Measurements from ENCODE around the gene HSPG2.
"Not testable (repeated sequence)": the region's sequence is repeated elsewhere in the genome, so short reads cannot be mapped to it uniquely, and the experiment has no call there.

Gene HSPG2

DNA sequence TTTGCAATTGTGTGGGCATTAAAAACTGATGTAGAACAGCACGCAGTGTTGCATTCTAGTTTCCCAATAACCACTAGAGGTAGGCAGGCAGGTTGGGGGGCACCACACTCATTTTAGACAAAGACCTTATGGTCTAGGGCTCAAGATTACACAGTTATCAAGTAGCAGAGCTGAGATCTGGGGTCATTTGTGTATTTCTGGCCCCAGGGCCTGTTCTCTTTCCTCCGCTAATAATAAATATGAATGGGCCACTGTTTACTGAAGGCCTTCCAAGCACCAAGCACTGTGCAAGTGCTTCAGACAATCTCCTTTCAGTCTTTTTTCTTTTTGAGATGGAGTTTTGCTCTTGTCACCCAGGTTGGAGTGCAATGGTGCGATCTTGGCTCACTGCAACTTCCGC lies 101.1 kb downstream of the HSPG2 start:
- Mint-ChIP-seq H3K4me1 (ENCODE audit: low read depth) (no peaks in the 10 kb centered on the region), H3K27ac (no peak overlapping the region), H3K27me3 (no peaks in the 10 kb centered on the region), H3K36me3 (ENCODE audit: low read depth) (peaks cover 94% of the 10 kb centered on the region), H3K4me3 (no peak overlapping the region), H3K9me3 (peaks cover 19% of the 10 kb centered on the region)
- intact Hi-C loops (cut with micrococcal nuclease): no loop called here

DNA sequence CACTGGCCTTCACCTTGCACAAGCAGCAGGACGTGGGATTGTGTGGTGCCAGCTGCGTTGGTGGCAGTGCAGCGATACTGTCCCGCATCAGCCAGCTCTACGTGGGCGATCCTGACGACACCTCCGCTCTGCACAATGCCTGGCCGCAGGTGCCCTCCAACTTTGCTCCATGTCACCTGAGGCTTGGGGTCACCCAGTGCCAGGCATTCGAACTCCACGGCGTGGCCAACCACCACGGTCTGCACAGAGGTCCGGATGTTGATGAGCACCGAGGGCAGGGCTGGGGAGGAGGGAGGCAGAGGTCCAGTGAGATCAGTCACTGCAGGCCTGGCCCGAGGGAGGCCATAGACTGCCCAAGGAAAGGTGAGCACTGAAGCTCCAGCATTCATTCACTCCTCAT lies 102.4 kb downstream of the HSPG2 start:
- H3K27me3 Mint-ChIP-seq: no peaks in the 10 kb centered on the region

DNA sequence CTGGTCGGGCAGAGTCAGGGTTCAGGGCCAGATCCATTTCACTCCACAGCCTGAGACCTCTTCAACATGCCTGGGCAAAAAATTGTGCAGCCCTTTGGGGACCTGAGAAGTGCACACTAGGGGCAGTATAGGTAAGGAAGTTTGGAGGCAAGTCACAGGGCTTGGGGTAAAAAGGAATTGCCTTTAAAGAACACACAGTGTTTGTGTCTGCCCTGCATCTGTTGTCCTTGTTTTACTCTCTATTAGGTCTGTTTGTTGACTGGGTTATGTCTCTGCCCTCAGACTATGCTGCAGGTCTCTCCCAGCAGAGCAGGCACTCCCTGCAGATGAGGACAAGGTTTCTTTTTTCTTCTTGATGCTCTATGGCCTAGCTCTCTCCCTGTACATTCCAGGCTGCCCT lies 103.0 kb downstream of the HSPG2 start:
- Mint-ChIP-seq H3K27ac (no peak overlapping the region), H3K36me3 (ENCODE audit: low read depth) (peaks cover 94% of the 10 kb centered on the region), H3K9me3 (peaks cover 19% of the 10 kb centered on the region), H3K27me3 (no peaks in the 10 kb centered on the region), H3K4me1 (ENCODE audit: low read depth) (no peaks in the 10 kb centered on the region), H3K4me3 (no peak overlapping the region)
- intact Hi-C loops (cut with micrococcal nuclease): no loop called here

More for the DNA sequence above, 102.4 kb downstream of the HSPG2 start:
- H3K4me1 Mint-ChIP-seq (ENCODE audit: low read depth): no peaks in the 10 kb centered on the region
- peaks cover 94% of the 10 kb centered on the region for H3K36me3 Mint-ChIP-seq (ENCODE audit: low read depth)
- no peak overlapping the region for H3K4me3 Mint-ChIP-seq
- no peak overlapping the region for H3K27ac Mint-ChIP-seq
- intact Hi-C loops (cut with micrococcal nuclease): no loop called here
- H3K9me3 Mint-ChIP-seq: peaks cover 19% of the 10 kb centered on the region

DNA sequence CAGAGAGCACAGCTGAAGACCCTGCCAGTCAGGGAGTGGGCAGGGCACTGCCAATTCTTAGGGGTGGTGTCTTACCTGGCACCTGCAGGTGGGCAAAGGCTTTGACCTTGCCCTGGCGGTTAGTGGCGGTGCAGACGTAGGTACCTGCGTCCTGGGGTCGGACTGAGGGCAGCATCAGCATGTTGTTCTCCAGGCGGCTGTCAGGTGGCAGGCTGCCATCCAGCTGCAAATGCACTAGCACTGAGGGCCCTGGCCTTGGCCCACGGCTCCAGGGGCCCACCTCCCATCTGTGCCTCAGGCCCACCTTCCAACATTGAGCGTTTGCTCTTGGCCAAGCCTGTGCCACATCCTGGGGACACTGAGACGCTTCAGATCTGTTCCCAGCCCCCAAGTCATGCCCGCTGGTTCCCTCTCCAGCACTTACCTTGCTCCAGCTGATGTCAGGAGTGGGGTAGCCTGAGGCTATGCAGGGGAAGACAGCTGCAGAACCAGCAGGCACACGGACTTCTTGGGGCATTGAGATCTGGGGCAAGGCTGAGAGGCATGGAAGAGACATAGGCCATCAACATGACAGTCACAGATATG lies 103.6 kb downstream of the HSPG2 start:
- Mint-ChIP-seq H3K9me3 (peaks cover 19% of the 10 kb centered on the region), H3K27me3 (no peaks in the 10 kb centered on the region), H3K36me3 (ENCODE audit: low read depth) (peaks cover 94% of the 10 kb centered on the region), H3K4me3 (no peak overlapping the region), H3K27ac (no peak overlapping the region), H3K4me1 (ENCODE audit: low read depth) (no peaks in the 10 kb centered on the region)
- intact Hi-C loops (cut with micrococcal nuclease): no loop called here

DNA sequence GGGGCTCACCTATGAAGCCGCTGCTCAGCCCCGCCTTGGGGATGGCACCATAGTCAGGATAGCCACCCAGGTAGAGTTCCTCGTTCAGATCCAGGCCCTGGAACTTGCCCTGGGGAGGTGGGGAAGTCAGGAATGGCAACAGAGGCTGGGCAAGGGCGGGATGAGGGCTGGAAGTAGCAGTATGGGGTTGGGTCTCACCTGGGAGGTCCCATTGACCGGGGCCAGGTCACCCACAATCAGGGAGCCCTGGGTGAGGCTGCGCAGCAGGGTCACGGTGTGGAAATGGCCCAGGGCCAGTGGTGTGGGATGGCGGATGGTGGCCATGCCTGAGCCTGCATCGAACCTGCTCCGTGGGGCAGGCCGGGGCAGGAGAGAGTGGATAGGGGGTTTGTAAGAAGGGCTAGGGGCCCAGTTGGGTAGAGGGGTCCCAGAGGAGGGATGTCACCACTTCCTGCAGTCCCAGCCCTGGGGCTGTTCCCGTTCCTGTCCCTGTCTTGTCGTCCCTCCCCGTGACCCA lies 105.6 kb downstream of the HSPG2 start:
- intact Hi-C loops (cut with micrococcal nuclease): no loop called here
- Mint-ChIP-seq H3K36me3 (ENCODE audit: low read depth) (peaks cover 95% of the 10 kb centered on the region), H3K27me3 (no peaks in the 10 kb centered on the region), H3K4me1 (ENCODE audit: low read depth) (no peaks in the 10 kb centered on the region), H3K4me3 (no peak overlapping the region), H3K9me3 (peaks cover 19% of the 10 kb centered on the region), H3K27ac (no peak overlapping the region)

DNA sequence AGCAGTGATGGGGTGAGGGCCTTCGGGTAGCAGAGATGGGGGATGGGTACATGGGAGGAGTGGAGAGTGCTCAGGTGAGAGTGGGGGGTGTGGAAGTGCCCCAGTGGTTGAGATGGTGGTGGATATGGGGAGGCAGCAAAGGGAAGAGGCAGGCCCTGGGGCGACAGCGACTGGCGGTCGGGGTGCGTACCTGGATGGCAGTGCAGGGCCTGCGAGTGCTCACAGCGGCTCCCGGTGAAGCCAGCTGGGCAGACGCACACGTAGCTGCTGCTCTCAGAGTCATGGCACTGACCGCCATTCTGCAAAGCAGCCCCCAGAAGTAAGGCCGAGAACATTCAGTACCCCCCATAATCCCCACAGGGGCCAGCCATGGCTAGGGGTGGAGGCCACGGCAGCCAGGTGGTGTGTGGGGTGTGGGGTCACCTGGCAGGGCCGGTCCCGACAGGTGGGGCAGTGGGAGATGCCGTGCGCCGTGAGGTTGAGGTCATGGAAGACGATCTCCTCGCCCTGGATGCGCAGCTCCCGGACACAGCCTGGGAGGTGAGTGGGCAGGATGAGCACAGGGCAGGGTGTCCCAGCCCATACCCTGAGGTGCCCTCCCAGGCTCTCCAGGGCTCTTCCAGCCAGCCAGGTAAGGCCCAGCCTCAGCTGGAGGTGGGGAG lies 106.2 kb downstream of the HSPG2 start:
- Mint-ChIP-seq H3K27me3 (no peaks in the 10 kb centered on the region), H3K4me1 (ENCODE audit: low read depth) (no peaks in the 10 kb centered on the region), H3K4me3 (no peak overlapping the region), H3K27ac (no peak overlapping the region), H3K9me3 (peaks cover 19% of the 10 kb centered on the region), H3K36me3 (ENCODE audit: low read depth) (peaks cover 100% of the 10 kb centered on the region)
- intact Hi-C loops (cut with micrococcal nuclease): no loop called here

DNA sequence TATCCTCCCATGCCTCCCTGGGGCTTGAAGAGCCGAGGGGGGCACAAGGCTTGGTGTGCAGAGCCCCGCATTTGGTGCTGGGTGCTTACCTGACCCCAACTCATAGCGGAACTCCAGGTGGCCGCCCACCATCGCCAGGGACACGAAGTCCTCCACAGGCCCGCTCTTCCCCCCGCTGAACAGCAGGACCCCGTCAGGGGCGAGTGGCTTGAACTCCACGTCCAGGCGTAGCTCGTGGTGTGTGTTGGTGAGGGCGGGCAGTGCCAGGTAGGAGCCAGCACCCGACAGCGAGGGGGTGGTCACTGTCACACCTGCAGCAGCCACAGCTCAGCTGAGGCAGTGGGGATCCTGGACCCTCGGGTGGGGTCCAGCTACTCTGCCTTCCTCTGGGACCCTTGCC lies 107.8 kb downstream of the HSPG2 start:
- intact Hi-C loops (cut with micrococcal nuclease): no loop called here
- no peak overlapping the region for H3K4me3 Mint-ChIP-seq

DNA sequence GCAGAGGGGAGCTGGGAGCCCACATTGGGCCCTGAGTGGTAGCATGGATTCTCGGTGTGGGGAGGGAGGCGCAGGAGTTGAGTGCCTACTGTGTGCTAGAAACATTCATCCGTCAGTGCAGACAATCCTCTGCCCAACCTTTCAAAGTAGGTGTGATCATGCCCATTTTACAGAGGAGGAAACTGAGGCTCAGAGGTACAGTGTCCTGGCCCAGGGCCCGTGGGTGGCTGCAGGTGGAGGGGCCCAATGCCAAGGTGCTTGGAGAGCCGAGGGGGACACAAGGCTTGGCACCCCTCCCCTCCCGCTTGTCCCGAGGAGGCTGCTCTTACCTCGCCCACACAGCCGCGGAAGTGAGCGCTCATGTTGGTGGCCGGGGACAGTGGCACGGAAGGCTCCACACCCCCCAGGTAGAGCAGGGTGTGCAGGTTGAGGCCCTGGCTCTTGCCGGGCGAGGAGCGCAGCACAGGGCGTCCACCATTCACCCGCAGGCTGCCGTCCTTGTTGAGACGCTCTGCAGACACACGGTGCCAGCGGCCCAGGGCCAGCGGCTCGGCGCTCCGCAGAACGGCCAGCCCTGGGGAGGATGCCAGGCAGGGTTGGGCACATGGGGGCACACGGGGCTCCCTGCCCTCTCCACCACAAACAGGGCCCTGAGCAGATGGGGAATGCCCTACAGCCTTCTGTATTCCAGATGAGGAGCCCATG lies 108.5 kb downstream of the HSPG2 start:
- Mint-ChIP-seq H3K4me1 (ENCODE audit: low read depth) (peaks cover 5% of the 10 kb centered on the region), H3K27me3 (peaks cover 4% of the 10 kb centered on the region), H3K4me3 (no peak overlapping the region), H3K9me3 (peaks cover 1% of the 10 kb centered on the region), H3K27ac (no peak overlapping the region), H3K36me3 (ENCODE audit: low read depth) (peaks cover 88% of the 10 kb centered on the region)
- intact Hi-C loops (cut with micrococcal nuclease): no loop called here

More for the DNA sequence above, 107.8 kb downstream of the HSPG2 start:
- Mint-ChIP-seq H3K4me1 (ENCODE audit: low read depth) (no peaks in the 10 kb centered on the region), H3K27ac (no peak overlapping the region), H3K27me3 (no peaks in the 10 kb centered on the region), H3K36me3 (ENCODE audit: low read depth) (peaks cover 88% of the 10 kb centered on the region), H3K9me3 (peaks cover 8% of the 10 kb centered on the region)

DNA sequence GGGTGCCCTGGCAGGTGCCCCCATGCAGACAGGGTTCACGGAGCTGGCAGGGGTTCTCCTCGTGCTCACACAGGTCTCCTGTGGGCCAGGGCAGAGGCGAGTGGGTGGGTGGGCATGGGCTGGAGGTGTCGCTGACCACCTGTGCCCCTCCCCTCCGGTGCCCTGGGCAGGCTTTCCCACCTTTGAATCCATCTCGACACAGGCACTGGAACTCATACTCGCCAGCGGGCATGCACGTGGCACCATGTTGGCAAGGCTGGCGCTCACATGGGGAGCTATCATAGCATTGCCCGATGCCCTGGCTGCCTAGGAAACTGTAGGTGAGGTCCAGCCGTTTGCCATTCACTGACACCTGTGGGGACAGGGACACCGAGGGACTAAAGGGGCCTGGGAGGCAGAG lies 109.0 kb downstream of the HSPG2 start:
- H3K9me3 Mint-ChIP-seq: no peaks in the 10 kb centered on the region
- peaks cover 9% of the 10 kb centered on the region for H3K4me1 Mint-ChIP-seq (ENCODE audit: low read depth)
- no peak overlapping the region for H3K4me3 Mint-ChIP-seq
- no peak overlapping the region for H3K27ac Mint-ChIP-seq
- intact Hi-C loops (cut with micrococcal nuclease): no loop called here
- peaks cover 5% of the 10 kb centered on the region for H3K27me3 Mint-ChIP-seq
- H3K36me3 Mint-ChIP-seq (ENCODE audit: low read depth): peaks cover 88% of the 10 kb centered on the region

DNA sequence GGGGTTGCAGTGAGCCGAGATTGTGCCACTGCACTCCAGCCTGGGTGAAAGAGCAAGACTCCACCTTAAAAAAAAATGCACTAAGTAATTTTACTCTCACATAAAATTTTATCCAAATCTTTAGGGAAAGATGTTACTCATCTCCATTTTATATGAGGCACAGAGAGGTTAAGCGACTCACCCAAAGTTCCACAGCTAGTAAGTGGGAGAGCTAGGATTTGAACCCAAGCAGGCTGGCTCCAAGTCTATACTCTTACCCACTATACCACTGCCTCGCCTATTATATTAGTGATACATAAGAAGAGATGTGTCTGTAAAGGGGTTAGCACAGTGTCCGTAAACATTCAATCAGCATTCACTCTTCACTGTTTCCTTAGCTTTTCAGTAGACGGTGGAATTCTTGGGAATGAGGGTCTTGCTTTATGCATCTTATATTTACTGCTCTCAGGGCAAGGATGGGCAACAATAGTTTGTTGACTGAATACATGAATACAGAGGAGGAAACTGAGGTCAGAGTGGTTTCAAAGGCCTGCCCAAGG lies 109.9 kb downstream of the HSPG2 start:
- H3K4me1 Mint-ChIP-seq (ENCODE audit: low read depth): peaks cover 14% of the 10 kb centered on the region
- peaks cover 5% of the 10 kb centered on the region for H3K27me3 Mint-ChIP-seq
- H3K27ac Mint-ChIP-seq: no peak overlapping the region
- no peaks in the 10 kb centered on the region for H3K9me3 Mint-ChIP-seq
- intact Hi-C loops (cut with micrococcal nuclease): no loop called here
- H3K36me3 Mint-ChIP-seq (ENCODE audit: low read depth): peaks cover 86% of the 10 kb centered on the region
- H3K4me3 Mint-ChIP-seq: no peak overlapping the region

DNA sequence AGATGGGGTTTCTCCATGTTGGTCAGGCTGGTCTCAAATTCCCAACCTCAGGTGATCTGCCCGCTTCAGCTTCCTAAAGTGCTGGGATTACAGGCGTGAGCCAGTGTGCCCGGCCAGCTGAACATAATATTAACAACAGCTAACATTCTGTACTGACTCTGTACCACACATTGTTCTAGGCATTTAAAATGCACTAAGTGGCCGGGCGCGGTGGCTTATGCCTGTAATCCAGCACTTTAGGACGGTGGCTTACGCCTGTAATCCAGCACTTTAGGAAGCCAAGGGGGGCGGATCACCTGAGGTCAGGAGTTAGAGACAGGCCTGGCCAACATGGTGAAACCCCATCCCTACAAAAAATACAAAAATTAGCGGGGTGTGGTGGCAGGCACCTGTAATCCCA lies 110.4 kb downstream of the HSPG2 start:
- H3K27me3 Mint-ChIP-seq; H3K4me3 Mint-ChIP-seq; intact Hi-C loops (cut with micrococcal nuclease); H3K9me3 Mint-ChIP-seq; H3K27ac Mint-ChIP-seq: not testable (repeated sequence)
- Mint-ChIP-seq H3K4me1 (ENCODE audit: low read depth) (peaks cover 16% of the 10 kb centered on the region), H3K36me3 (ENCODE audit: low read depth) (peaks cover 86% of the 10 kb centered on the region)

DNA sequence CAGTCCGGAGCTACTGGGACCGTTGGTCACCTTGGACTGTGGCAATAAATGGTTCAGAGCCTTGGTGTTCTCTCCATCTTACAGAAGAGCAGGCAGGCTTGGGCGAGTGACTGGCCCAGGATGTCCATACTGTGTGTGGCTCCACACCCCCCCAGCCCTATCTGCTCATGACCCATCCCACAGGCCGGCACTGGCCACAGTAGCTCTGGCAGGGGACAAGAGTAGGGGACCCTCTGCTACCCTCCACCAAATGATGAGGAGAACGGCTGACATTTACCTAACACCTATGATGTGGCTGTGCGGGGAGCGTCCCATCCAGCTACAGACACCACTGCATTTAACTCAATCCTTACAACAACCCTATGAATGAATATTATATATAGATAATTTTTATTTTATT lies 111.7 kb downstream of the HSPG2 start:
- H3K4me3 Mint-ChIP-seq: no peak overlapping the region
- intact Hi-C loops (cut with micrococcal nuclease): no loop called here
- peaks cover 74% of the 10 kb centered on the region for H3K36me3 Mint-ChIP-seq (ENCODE audit: low read depth)
- H3K27me3 Mint-ChIP-seq: peaks cover 5% of the 10 kb centered on the region
- no peak overlapping the region for H3K27ac Mint-ChIP-seq
- no peaks in the 10 kb centered on the region for H3K9me3 Mint-ChIP-seq
- H3K4me1 Mint-ChIP-seq (ENCODE audit: low read depth): peaks cover 16% of the 10 kb centered on the region

DNA sequence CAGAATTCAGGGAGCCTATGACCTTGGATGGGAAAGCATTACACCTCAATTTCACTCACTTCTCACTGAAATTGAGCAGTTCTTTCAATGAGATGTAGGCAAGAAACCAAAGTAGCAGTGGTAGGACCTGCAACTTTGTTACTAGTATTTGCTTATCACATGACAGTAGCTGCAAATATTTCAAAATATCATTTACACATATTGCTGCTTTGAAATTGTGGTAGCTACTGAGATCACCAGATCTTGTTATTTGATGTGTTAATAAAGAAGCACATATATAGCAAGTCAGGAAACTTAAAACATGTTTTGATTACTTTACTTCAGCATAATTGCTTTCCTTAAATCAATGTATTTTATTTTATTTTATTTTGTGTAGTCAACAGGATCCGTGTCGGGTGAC lies 112.2 kb downstream of the HSPG2 start:
- Mint-ChIP-seq H3K27me3 (peaks cover 5% of the 10 kb centered on the region), H3K4me1 (ENCODE audit: low read depth) (peaks cover 16% of the 10 kb centered on the region), H3K36me3 (ENCODE audit: low read depth) (peaks cover 69% of the 10 kb centered on the region), H3K27ac (no peak overlapping the region), H3K4me3 (no peak overlapping the region), H3K9me3 (no peaks in the 10 kb centered on the region)
- intact Hi-C loops (cut with micrococcal nuclease): no loop called here

DNA sequence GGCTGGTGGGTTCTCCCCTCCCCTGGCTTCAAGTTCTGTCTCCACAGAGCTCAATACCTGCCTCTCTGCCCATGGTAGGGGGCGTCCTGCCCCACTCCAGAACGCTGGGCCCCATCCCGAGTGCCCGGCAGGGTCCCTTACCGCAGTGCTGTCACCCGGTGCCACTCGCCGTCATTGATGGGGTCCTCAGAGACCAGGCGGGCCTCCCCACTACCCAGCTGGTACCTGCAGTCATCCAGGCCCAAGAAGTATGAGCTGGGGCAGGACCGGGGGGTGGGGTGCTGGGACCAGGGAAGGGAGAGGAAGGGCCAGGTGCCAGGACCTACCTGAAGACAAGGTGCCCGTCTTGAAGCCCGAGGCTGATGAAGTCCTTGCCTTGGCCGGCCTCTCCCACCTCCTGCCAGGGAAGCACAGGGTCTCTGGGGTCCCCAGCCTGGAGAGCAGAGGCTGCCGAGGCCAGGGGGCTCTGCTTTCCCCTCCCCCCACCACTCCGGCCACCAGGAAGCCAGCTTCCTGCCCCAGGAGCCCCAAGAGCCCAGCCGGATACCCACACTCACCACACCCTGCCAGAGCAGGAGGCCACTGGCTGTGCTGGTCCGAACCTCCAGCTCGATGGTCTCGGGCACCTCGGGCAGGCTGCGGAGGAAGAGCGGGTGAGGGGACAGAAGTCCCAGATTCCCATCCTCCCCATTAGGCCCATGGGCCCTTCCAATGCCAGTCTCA lies 113.0 kb downstream of the HSPG2 start:
- H3K4me1 Mint-ChIP-seq (ENCODE audit: low read depth): peaks cover 16% of the 10 kb centered on the region
- peak overlapping the region; percentile 20 for H3K27ac Mint-ChIP-seq
- peaks cover 61% of the 10 kb centered on the region for H3K36me3 Mint-ChIP-seq (ENCODE audit: low read depth)
- no peak overlapping the region for H3K4me3 Mint-ChIP-seq
- intact Hi-C loops (cut with micrococcal nuclease): no loop called here
- H3K9me3 Mint-ChIP-seq: no peaks in the 10 kb centered on the region
- peaks cover 5% of the 10 kb centered on the region for H3K27me3 Mint-ChIP-seq
